Vagina (tissue), 2 donors: ENCODE results near the gene PNMA8A. TPM values are rescaled to one million over a fixed set of nuclear protein-coding genes. Genes with fewer than 3 reads are reported as not detected.
A peak's percentile ranks its signal among the peaks of the same experiment; 100 is the strongest.

Experiments
- DNase-seq, 2 donors: peaks; one replicate each; pipeline ENCODE4 v3.0.0-alpha.2; 2017; ENCODE audit errors: extremely low spot score in 2 of 2
- H3K27ac ChIP-seq: fragments of 200-600 bp; sonication (generic); one replicate; pipeline ENCODE4 v1.5.1; 2019
- H3K27me3 ChIP-seq: fragments of 200-600 bp; sonication (generic); one replicate; pipeline ENCODE4 v1.5.1; 2019
- H3K36me3 ChIP-seq, 2 donors: fragments of 200-600 bp; sonication (generic); one replicate each; pipeline ENCODE4 v1.5.1; 2017 to 2019
- H3K4me1 ChIP-seq: fragments of 200-600 bp; sonication (generic); one replicate; pipeline ENCODE4 v1.5.1; 2019
- H3K4me3 ChIP-seq, 2 donors: fragments of 200-600 bp; sonication (generic); 1 replicate in 1 of 2; 2 replicates in 1 of 2; pipeline ENCODE4 v1.5.1; 2016 to 2019
- H3K9me3 ChIP-seq: fragments of 200-600 bp; sonication (generic); one replicate; pipeline ENCODE4 v1.5.1; 2019
- CTCF ChIP-seq, 3 experiments: fragments of 450-650 bp in 2 of 3; fragments of 200-600 bp in 1 of 3; sonication (generic) in 1 of 3; IDR thresholded peaks; one replicate each; pipeline ENCODE4 v1.5.1; 2017 to 2019; ENCODE audit warnings: antibody characterized with exemption in 3 of 3, mild to moderate bottlenecking in 2 of 3, moderate library complexity in 2 of 3
- POLR2A ChIP-seq, 2 donors: fragments of 450-650 bp; IDR thresholded peaks; one replicate each; pipeline ENCODE4 v1.6.1; 2017; ENCODE audit warnings: antibody characterized with exemption in 2 of 2, mild to moderate bottlenecking in 2 of 2, moderate library complexity in 2 of 2
- POLR2AphosphoS5 ChIP-seq, 2 donors: sonication (generic); formaldehyde crosslinking; IDR thresholded peaks; one replicate each; pipeline ENCODE4 v1.9.0; 2017; ENCODE audit warnings: antibody characterized with exemption in 2 of 2, mild to moderate bottlenecking in 2 of 2, low read depth in 1 of 2; ENCODE audit not compliant: insufficient read depth in 1 of 2
- intact Hi-C: fragments of 100-400 bp; cut with DNase I; formaldehyde crosslinking; loops from one replicate; pipeline ENCODE4 v1.15.1; 2023
- total RNA-seq: library from RNA; depleted of rRNA; stranded (reverse); fragments of >200 nt; gene quantifications from one replicate; pipeline ENCODE4 v1.2.3, GENCODE V29; 2016

The PNMA8A gene
- total RNA-seq, 1 donor from 2014 or later, result 1.5 TPM

- H3K4me1 ChIP-seq, result peaks cover 37% of the 10 kb centered on the region
- no peak overlapping the region for H3K4me3 ChIP-seq
- DNase-seq, result no peak
- intact Hi-C loops, result no loop called here
- H3K9me3 ChIP-seq, result no peaks in the 10 kb centered on the region
- H3K36me3 ChIP-seq, result no peaks in the 10 kb centered on the region
- no peaks in the 10 kb centered on the region for H3K27me3 ChIP-seq
- no peak overlapping the region for H3K27ac ChIP-seq
- TF ChIP-seq POLR2A (IDR thresholded peaks at IDR 0.05) (no peak), CTCF (IDR thresholded peaks at IDR 0.05) (no peak), POLR2AphosphoS5 (IDR thresholded peaks at IDR 0.05; ENCODE audit: insufficient read depth in 1 of 2, low read depth in 1 of 2) (no peak)
These were observed 24.9 kb upstream of the PNMA8A start for GRCh38 chr19:46496304-46496703.

- intact Hi-C loops, result no loop called here
- no peaks in the 10 kb centered on the region for H3K36me3 ChIP-seq
- no peak for DNase-seq
- peak within 1 kb of the TSS; percentile 38 to 53 for H3K4me3 ChIP-seq
- H3K27me3 ChIP-seq, result no peaks in the 10 kb centered on the region
- TF ChIP-seq POLR2A (IDR thresholded peaks at IDR 0.05) (peak in 1 of 2 donors; percentile 12), POLR2AphosphoS5 (IDR thresholded peaks at IDR 0.05; ENCODE audit: insufficient read depth in 1 of 2, low read depth in 1 of 2) (no peak)
- no peaks in the 10 kb centered on the region for H3K9me3 ChIP-seq
- peaks cover 37% of the 10 kb centered on the region for H3K4me1 ChIP-seq
- peak within 1 kb of the TSS; percentile 45 for H3K27ac ChIP-seq
These were observed 24.4 kb upstream of the PNMA8A start, which contains the start of gene PNMA8B for GRCh38 chr19:46495786-46496099. Gene PNMA8B, minus strand, starts transcription at chr19:46495867. Its CDS starts 402 bp downstream, at chr19:46495465.

- TF ChIP-seq POLR2AphosphoS5 (IDR thresholded peaks at IDR 0.05; ENCODE audit: insufficient read depth in 1 of 2, low read depth in 1 of 2), result peak in 1 of 2 donors; percentile 48
- TF ChIP-seq POLR2A (IDR thresholded peaks at IDR 0.05), result no peak
- Histone ChIP-seq H3K27ac (peak overlapping the region; percentile 45), H3K4me3 (peak overlapping the region; percentile 38 to 53), H3K9me3 (no peaks in the 10 kb centered on the region), H3K36me3 (no peaks in the 10 kb centered on the region), H3K27me3 (no peaks in the 10 kb centered on the region), H3K4me1 (peaks cover 38% of the 10 kb centered on the region)
- intact Hi-C loops, result no loop called here
- DNase-seq, result no peak
These were observed 23.8 kb upstream of the PNMA8A start for GRCh38 chr19:46494941-46495785.

GRCh38 chr19:46494146-46494940 is 23.0 kb upstream of the PNMA8A start:
- Histone ChIP-seq H3K36me3 (no peaks in the 10 kb centered on the region), H3K27ac (peak overlapping the region; percentile 50), H3K4me1 (peaks cover 46% of the 10 kb centered on the region), H3K27me3 (no peaks in the 10 kb centered on the region), H3K9me3 (no peaks in the 10 kb centered on the region), H3K4me3 (peak overlapping the region; percentile 46 to 53)
- intact Hi-C loops, result no loop called here
- TF ChIP-seq CTCF (IDR thresholded peaks at IDR 0.05), result no peak
- no peak for TF ChIP-seq POLR2A (IDR thresholded peaks at IDR 0.05)
- no peak for TF ChIP-seq POLR2AphosphoS5 (IDR thresholded peaks at IDR 0.05; ENCODE audit: insufficient read depth in 1 of 2, low read depth in 1 of 2)
- no peak for DNase-seq

GRCh38 chr19:46493236-46494145 is 22.1 kb upstream of the PNMA8A start:
- H3K27me3 ChIP-seq, result no peaks in the 10 kb centered on the region
- no peak for TF ChIP-seq CTCF (IDR thresholded peaks at IDR 0.05)
- peak in 1 of 2 donors; percentile 45 for TF ChIP-seq POLR2AphosphoS5 (IDR thresholded peaks at IDR 0.05; ENCODE audit: insufficient read depth in 1 of 2, low read depth in 1 of 2)
- TF ChIP-seq POLR2A (IDR thresholded peaks at IDR 0.05), result no peak
- intact Hi-C loops, result no loop called here
- H3K9me3 ChIP-seq, result no peaks in the 10 kb centered on the region
- no peak for DNase-seq
- H3K36me3 ChIP-seq, result no peaks in the 10 kb centered on the region
- H3K4me3 ChIP-seq, result peak overlapping the region; percentile 46 to 53
- H3K4me1 ChIP-seq, result peaks cover 54% of the 10 kb centered on the region
- peak overlapping the region; percentile 50 for H3K27ac ChIP-seq
